SK-N-SH (cell line): ENCODE measurements around the gene RTP2. TPM values are rescaled to one million over a fixed set of nuclear protein-coding genes. Genes with fewer than 3 reads are reported as not detected.

Experiments
- CTCF ChIA-PET: fragments of 300-600, 350-600 bp; formaldehyde crosslinking; extraction: SDS; loops from one replicate; lab custom pipeline; 2021; lab: Yijun Ruan, JAX
- POLR2A ChIA-PET: fragments of 350-600 bp; sonication (Branson Sonifier 250); formaldehyde crosslinking; extraction: SDS; loops from one replicate; lab custom pipeline; 2020; ENCODE audit warnings: antibody characterized with exemption, inconsistent platforms; lab: Yijun Ruan, JAX
- DNase-seq: peaks from one replicate; pipeline ENCODE4 v3.0.0; 2012
- H2AFZ ChIP-seq: fragments of 200-600 bp; sonication (generic); 2 replicates; pipeline ENCODE4 v1.8.1; 2016; ENCODE audit warnings: antibody characterized with exemption, mild to moderate bottlenecking, low read depth
- H3F3A ChIP-seq: fragments of 200-600 bp; sonication (generic); replicated peaks from 2 replicates; pipeline ENCODE3; 2016; ENCODE audit warnings: antibody characterized with exemption, mild to moderate bottlenecking; ENCODE audit not compliant: insufficient read depth
- H3K27ac ChIP-seq, 2 experiments: fragments of 200-500 bp in 1 of 2; fragments of 200-600 bp in 1 of 2; sonication (Bioruptor generic) in 1 of 2; sonication (generic), shearing (Covaris generic) in 1 of 2; 2 replicates each; pipeline versions ENCODE4 v1.5.1 to v1.6.1; 2014 to 2016; ENCODE audit warnings: low read depth in 2 of 2, inconsistent platforms in 1 of 2, low read length in 1 of 2, mild to moderate bottlenecking in 1 of 2, mixed read lengths in 1 of 2
- H3K27me3 ChIP-seq: fragments of 200-600 bp; sonication (generic), shearing (Covaris generic); 2 replicates; pipeline ENCODE4 v1.6.1; 2016; ENCODE audit warnings: mixed run types; ENCODE audit not compliant: insufficient read depth
- H3K36me3 ChIP-seq, 2 experiments: fragments of 200-500 bp in 1 of 2; fragments of 200-600 bp in 1 of 2; sonication (Bioruptor generic) in 1 of 2; sonication (generic) in 1 of 2; replicated peaks in 1 of 2; 2 replicates each; pipeline versions ENCODE3 to v1.5.1; 2014 to 2016; ENCODE audit warnings: low read length in 1 of 2, mild to moderate bottlenecking in 1 of 2; ENCODE audit not compliant: insufficient read depth in 2 of 2, control insufficient read depth in 1 of 2
- H3K4me1 ChIP-seq, 2 experiments: fragments of 200-500 bp in 1 of 2; fragments of 200-600 bp in 1 of 2; sonication (Bioruptor generic) in 1 of 2; sonication (generic), shearing (Covaris generic) in 1 of 2; 2 replicates each; pipeline versions ENCODE4 v1.5.1 to v1.6.1; 2014 to 2016; ENCODE audit warnings: low read depth in 1 of 2, low read length in 1 of 2, mixed run types in 1 of 2; ENCODE audit not compliant: insufficient read depth in 2 of 2, control insufficient read depth in 1 of 2
- H3K4me2 ChIP-seq: fragments of 200-600 bp; sonication (generic), shearing (Covaris generic); 2 replicates; pipeline ENCODE4 v1.6.1; 2017; ENCODE audit warnings: mixed run types
- H3K4me3 ChIP-seq, 2 experiments: fragments of 200-500 bp in 1 of 2; fragments of 200-600 bp in 1 of 2; sonication (Bioruptor generic) in 1 of 2; sonication (generic), shearing (Covaris generic) in 1 of 2; 2 replicates each; pipeline versions ENCODE4 v1.5.1 to v1.8.1; 2014 to 2016; ENCODE audit warnings: low read depth in 2 of 2, inconsistent platforms in 1 of 2, low read length in 1 of 2, mild to moderate bottlenecking in 1 of 2, mixed read lengths in 1 of 2, moderate library complexity in 1 of 2
- H3K79me2 ChIP-seq: fragments of 200-600 bp; sonication (generic); 2 replicates; pipeline ENCODE4 v1.8.1; 2017; ENCODE audit warnings: mild to moderate bottlenecking; ENCODE audit not compliant: insufficient read depth
- H3K9ac ChIP-seq: fragments of 200-600 bp; sonication (generic); 2 replicates; pipeline ENCODE4 v1.6.1; 2017; ENCODE audit warnings: mixed run types
- H3K9me2 ChIP-seq: fragments of 200-600 bp; sonication (generic); 2 replicates; pipeline ENCODE4 v1.6.1; 2017; ENCODE audit warnings: mixed run types
- H3K9me3 ChIP-seq: fragments of 200-600 bp; sonication (generic); 2 replicates; pipeline ENCODE4 v1.6.1; 2017; ENCODE audit warnings: mixed run types, mild to moderate bottlenecking, moderate library complexity
- H4K20me1 ChIP-seq: fragments of 200-600 bp; sonication (generic); 2 replicates; pipeline ENCODE4 v1.6.1; 2017; ENCODE audit warnings: mild to moderate bottlenecking, mixed run types; ENCODE audit not compliant: insufficient read depth
- MEF2A ChIP-seq: IDR thresholded peaks from 2 replicates; pipeline ENCODE4 v1.4.0; 2012; ENCODE audit warnings: low read depth, borderline replicate concordance
- NRF1 ChIP-seq: IDR thresholded peaks from 2 replicates; pipeline ENCODE4 v1.6.1; 2012; ENCODE audit warnings: low read depth, mild to moderate bottlenecking, low read length
- RXRA ChIP-seq: IDR thresholded peaks from 2 replicates; pipeline ENCODE4 v1.4.0; 2012; ENCODE audit warnings: low read depth, mild to moderate bottlenecking, borderline replicate concordance
- SIN3A ChIP-seq: IDR thresholded peaks from 2 replicates; pipeline ENCODE4 v1.6.1; 2012; ENCODE audit warnings: low read depth, mild to moderate bottlenecking, low read length, moderate library complexity, borderline replicate concordance
- SMC3 ChIP-seq: IDR thresholded peaks from 2 replicates; pipeline ENCODE4 v1.6.1; 2012; ENCODE audit warnings: low read depth, low read length, improper control_type of control experiment
- TAF1 ChIP-seq: IDR thresholded peaks from 2 replicates; pipeline ENCODE4 v1.6.1; 2012; ENCODE audit warnings: low read depth, mild to moderate bottlenecking, low read length, moderate library complexity, borderline replicate concordance
- TCF12 ChIP-seq: IDR thresholded peaks from 2 replicates; pipeline ENCODE4 v1.4.0; 2012
- TEAD4 ChIP-seq: IDR thresholded peaks from 2 replicates; pipeline ENCODE4 v1.4.0; 2012; ENCODE audit warnings: mild to moderate bottlenecking, borderline replicate concordance; ENCODE audit not compliant: insufficient read depth
- USF1 ChIP-seq: IDR thresholded peaks from 2 replicates; pipeline ENCODE4 v1.4.0; 2012; ENCODE audit warnings: low read depth, borderline replicate concordance
- YY1 ChIP-seq: IDR thresholded peaks from 2 replicates; pipeline ENCODE4 v1.4.0; 2012; ENCODE audit warnings: low read depth, mild to moderate bottlenecking
- WGBS: methylation state at CpG from one replicate; pipeline ENCODE4 v1.1.6; 2017; ENCODE audit warnings: low lambda C conversion rate; 5-methylcytosine and 5-hydroxymethylcytosine counted together
- polyA plus RNA-seq, 3 experiments: library from polyadenylated mRNA; depleted of rRNA; stranded (reverse); fragments of >200 nt; gene quantifications; 2 replicates each; pipeline ENCODE4 v1.2.3, GENCODE V29; 2012
- TF ChIP-seq, protein P1 (sequence below): IDR thresholded peaks from 2 replicates; pipeline ENCODE4 v1.4.0; 2012; ENCODE audit warnings: low read depth
- TF ChIP-seq, protein P2 (sequence below): fragments of 200-600 bp; sonication (generic); IDR thresholded peaks from 2 replicates; pipeline ENCODE4 v1.6.1; 2017; ENCODE audit warnings: antibody characterized with exemption, mild to moderate bottlenecking, moderate library complexity
- TF ChIP-seq, protein P3 (sequence below): IDR thresholded peaks from 2 replicates; pipeline ENCODE4 v1.4.0; 2012; ENCODE audit warnings: low read depth, borderline replicate concordance

Gene RTP2, protein sequence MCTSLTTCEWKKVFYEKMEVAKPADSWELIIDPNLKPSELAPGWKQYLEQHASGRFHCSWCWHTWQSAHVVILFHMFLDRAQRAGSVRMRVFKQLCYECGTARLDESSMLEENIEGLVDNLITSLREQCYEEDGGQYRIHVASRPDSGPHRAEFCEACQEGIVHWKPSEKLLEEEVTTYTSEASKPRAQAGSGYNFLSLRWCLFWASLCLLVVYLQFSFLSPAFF
- 0.07 TPM in 1 of 2 replicates, not detected in the other for polyA plus RNA-seq (2012; rRNA removed)
- polyA plus RNA-seq (2012; cell fraction: cytosol; rRNA removed) = not detected in 2 replicates
- polyA plus RNA-seq (2012; cell fraction: nucleus; rRNA removed) = not detected in 2 replicates

- TF ChIP-seq RXRA (no peak), USF1 (no peak)
- TF ChIP-seq, protein P1, sequence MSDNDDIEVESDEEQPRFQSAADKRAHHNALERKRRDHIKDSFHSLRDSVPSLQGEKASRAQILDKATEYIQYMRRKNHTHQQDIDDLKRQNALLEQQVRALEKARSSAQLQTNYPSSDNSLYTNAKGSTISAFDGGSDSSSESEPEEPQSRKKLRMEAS = no peak
- TF ChIP-seq, all 33 proteins: peak for 0
- ChIA-PET CTCF (interaction anchor here (1.4 to 4.3 kb wide), 5 partner anchors 13 to 384 kb away, joined by 5 to 22 read pairs (median 6); no protein-coding TSS in a partner anchor), POLR2A (no interaction called here)
- Histone ChIP-seq H4K20me1 (no peaks in the 10 kb centered on the region), H3K4me1 (no peaks in the 10 kb centered on the region), H3K27ac (no peak within 1 kb of the TSS), H3K79me2 (no peaks in the 10 kb centered on the region), H2AFZ (0 out of 2 replicates have a peak within 1 kb of the TSS, but pooled peaks have one; percentile 35), H3K9ac (no peak within 1 kb of the TSS), H3K9me2 (no peaks in the 10 kb centered on the region), H3K4me3 (no peak within 1 kb of the TSS), H3F3A (no peaks in the 10 kb centered on the region), H3K36me3 (no peaks in the 10 kb centered on the region), H3K9me3 (no peaks in the 10 kb centered on the region), H3K27me3 (peaks cover 17% of the 10 kb centered on the region; the same call in 1 of the 2 replicates), H3K4me2 (no peak within 1 kb of the TSS)
- WGBS = 9% methylated on average over 4 of the region's 4 CpGs
- DNase-seq = no peak
Observed at GRCh38 chr3:187702507-187703033, at the start of gene RTP2. Gene RTP2 (minus strand): TSS chr3:187702557. CDS start chr3:187702128, 429 bp downstream.

- H3K27ac ChIP-seq = no peak overlapping the region
- H3F3A ChIP-seq = no peaks in the 10 kb centered on the region
- H3K9me3 ChIP-seq = no peaks in the 10 kb centered on the region
- no peak overlapping the region for H3K4me3 ChIP-seq
- no peak overlapping the region for H3K4me2 ChIP-seq
- no peaks in the 10 kb centered on the region for H3K79me2 ChIP-seq
- CTCF ChIA-PET = interaction anchor here (4.6 kb wide), 1 partner anchor 12 kb away, joined by 61 read pairs; no protein-coding TSS in a partner anchor
- H4K20me1 ChIP-seq = no peaks in the 10 kb centered on the region
- WGBS = 61% methylated on average over 11 of the region's 11 CpGs
- H3K9me2 ChIP-seq = no peaks in the 10 kb centered on the region
- H3K9ac ChIP-seq = no peak overlapping the region
- H3K36me3 ChIP-seq = no peaks in the 10 kb centered on the region
- no peak for DNase-seq
- peaks cover 0 to 5% of the 10 kb centered on the region in 2 experiments; a peak in 1 of 4 replicates for H3K4me1 ChIP-seq
- TF ChIP-seq TEAD4 (no peak), TCF12 (no peak), SMC3 (no peak), TAF1 (no peak), RXRA (no peak), YY1 (no peak), NRF1 (no peak), SIN3A (no peak), MEF2A (no peak)
- TF ChIP-seq, protein P1 = no peak
- TF ChIP-seq, protein P2, sequence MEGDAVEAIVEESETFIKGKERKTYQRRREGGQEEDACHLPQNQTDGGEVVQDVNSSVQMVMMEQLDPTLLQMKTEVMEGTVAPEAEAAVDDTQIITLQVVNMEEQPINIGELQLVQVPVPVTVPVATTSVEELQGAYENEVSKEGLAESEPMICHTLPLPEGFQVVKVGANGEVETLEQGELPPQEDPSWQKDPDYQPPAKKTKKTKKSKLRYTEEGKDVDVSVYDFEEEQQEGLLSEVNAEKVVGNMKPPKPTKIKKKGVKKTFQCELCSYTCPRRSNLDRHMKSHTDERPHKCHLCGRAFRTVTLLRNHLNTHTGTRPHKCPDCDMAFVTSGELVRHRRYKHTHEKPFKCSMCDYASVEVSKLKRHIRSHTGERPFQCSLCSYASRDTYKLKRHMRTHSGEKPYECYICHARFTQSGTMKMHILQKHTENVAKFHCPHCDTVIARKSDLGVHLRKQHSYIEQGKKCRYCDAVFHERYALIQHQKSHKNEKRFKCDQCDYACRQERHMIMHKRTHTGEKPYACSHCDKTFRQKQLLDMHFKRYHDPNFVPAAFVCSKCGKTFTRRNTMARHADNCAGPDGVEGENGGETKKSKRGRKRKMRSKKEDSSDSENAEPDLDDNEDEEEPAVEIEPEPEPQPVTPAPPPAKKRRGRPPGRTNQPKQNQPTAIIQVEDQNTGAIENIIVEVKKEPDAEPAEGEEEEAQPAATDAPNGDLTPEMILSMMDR = no peak
- TF ChIP-seq, protein P3, sequence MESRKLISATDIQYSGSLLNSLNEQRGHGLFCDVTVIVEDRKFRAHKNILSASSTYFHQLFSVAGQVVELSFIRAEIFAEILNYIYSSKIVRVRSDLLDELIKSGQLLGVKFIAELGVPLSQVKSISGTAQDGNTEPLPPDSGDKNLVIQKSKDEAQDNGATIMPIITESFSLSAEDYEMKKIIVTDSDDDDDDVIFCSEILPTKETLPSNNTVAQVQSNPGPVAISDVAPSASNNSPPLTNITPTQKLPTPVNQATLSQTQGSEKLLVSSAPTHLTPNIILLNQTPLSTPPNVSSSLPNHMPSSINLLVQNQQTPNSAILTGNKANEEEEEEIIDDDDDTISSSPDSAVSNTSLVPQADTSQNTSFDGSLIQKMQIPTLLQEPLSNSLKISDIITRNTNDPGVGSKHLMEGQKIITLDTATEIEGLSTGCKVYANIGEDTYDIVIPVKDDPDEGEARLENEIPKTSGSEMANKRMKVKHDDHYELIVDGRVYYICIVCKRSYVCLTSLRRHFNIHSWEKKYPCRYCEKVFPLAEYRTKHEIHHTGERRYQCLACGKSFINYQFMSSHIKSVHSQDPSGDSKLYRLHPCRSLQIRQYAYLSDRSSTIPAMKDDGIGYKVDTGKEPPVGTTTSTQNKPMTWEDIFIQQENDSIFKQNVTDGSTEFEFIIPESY = no peak
- TF ChIP-seq, all 33 proteins: peak for 0
- Histone ChIP-seq H3K27me3 (no peaks in the 10 kb centered on the region), H2AFZ (no peak overlapping the region)
- POLR2A ChIA-PET = no interaction called here
Observed at GRCh38 chr3:187750513-187751123, 48.3 kb upstream of the RTP2 start.
